GM10266 (cell line): ENCODE data around the gene OPN3.

ENCODE experiments used
- DNase-seq: peaks from one replicate; pipeline ENCODE4 v3.0.0; 2012; ENCODE audit errors: extremely low spot score
- CTCF ChIP-seq: IDR thresholded peaks from 2 replicates; pipeline ENCODE4 v1.5.1; 2012; ENCODE audit warnings: mild to moderate bottlenecking, low read depth; ENCODE audit not compliant: control insufficient read depth, insufficient read depth; ENCODE audit errors: missing control alignments

Gene OPN3

GRCh38 chr1:241591317-241591716, 48.9 kb downstream of the OPN3 start:
- DNase-seq = no peak
- TF ChIP-seq CTCF = no peak

GRCh38 chr1:241590719-241591118, 49.5 kb downstream of the OPN3 start:
- no peak for DNase-seq
- TF ChIP-seq CTCF = no peak

GRCh38 chr1:241589521-241589920, 50.6 kb downstream of the OPN3 start:
- no peak for DNase-seq

GRCh38 chr1:241586905-241587512, 53.2 kb downstream of the OPN3 start:
- no peak for TF ChIP-seq CTCF
- no peak for DNase-seq

More at GRCh38 chr1:241589521-241589920, 50.6 kb downstream of the OPN3 start:
- TF ChIP-seq CTCF = no peak

- no peak for TF ChIP-seq CTCF
- no peak for DNase-seq
These were observed 57.2 kb downstream of the OPN3 start for GRCh38 chr1:241582921-241583321.

- peak; percentile 8 for DNase-seq
- no peak for TF ChIP-seq CTCF
These were observed 60.7 kb downstream of the OPN3 start for GRCh38 chr1:241579434-241579833.

GRCh38 chr1:241574154-241574553, 66.0 kb downstream of the OPN3 start:
- DNase-seq = no peak
- no peak for TF ChIP-seq CTCF
